GM12878 (cell line): Measurements from ENCODE around the gene INHA. TPM values are rescaled to one million over a fixed set of nuclear protein-coding genes. Genes with fewer than 3 reads are reported as not detected.

Experiments
- BHLHE40 ChIP-seq, 2 experiments: fragments of 450-650 bp in 1 of 2; IDR thresholded peaks; 2 replicates each; pipeline ENCODE4 v1.6.1; 2011 to 2017; ENCODE audit warnings: low read depth in 2 of 2, borderline replicate concordance in 1 of 2, improper control_type of control experiment in 1 of 2, low read length in 1 of 2, mild to moderate bottlenecking in 1 of 2
- CREM ChIP-seq: IDR thresholded peaks from 2 replicates; pipeline ENCODE4 v1.6.1; 2014; ENCODE audit warnings: antibody characterized with exemption, low read depth
- NFIC ChIP-seq: IDR thresholded peaks from 2 replicates; pipeline ENCODE4 v1.6.1; 2012; ENCODE audit warnings: low read depth, mild to moderate bottlenecking, inconsistent platforms, low read length, moderate library complexity
- NR2F1 ChIP-seq: fragments of 450-650 bp; conservative IDR thresholded peaks from 2 replicates; pipeline ENCODE4 v1.6.1; 2017; ENCODE audit warnings: mild to moderate bottlenecking
- POLR2AphosphoS5 ChIP-seq: IDR thresholded peaks from 2 replicates; pipeline ENCODE4 v1.6.1; 2011; ENCODE audit warnings: mild to moderate bottlenecking, low read length, inconsistent platforms
- TCF3 ChIP-seq: IDR thresholded peaks from 2 replicates; pipeline ENCODE4 v1.6.1; 2012; ENCODE audit warnings: low read depth, mild to moderate bottlenecking, low read length, borderline replicate concordance; ENCODE audit not compliant: insufficient read depth
- ZNF24 ChIP-seq: fragments of 450-650 bp; IDR thresholded peaks from 2 replicates; pipeline ENCODE4 v1.6.1; 2017; ENCODE audit warnings: antibody characterized with exemption, mild to moderate bottlenecking
- polyA plus RNA-seq, 11 experiments: library from polyadenylated mRNA; depleted of rRNA in 4 of 11; unstranded in 6 of 11; stranded (reverse) in 5 of 11; fragments of >200 nt; fragmentation: Nextera tagmentation in 4 of 11; fragmentation: Illumina TruSeq in 1 of 11; extraction: Ambion mirVana in 4 of 11; extraction: Trizol in 1 of 11; gene quantifications; 1 replicate in 1 of 11; 2 replicates in 10 of 11; pipeline versions ENCODE4 v1.2.1 to v1.2.3, GENCODE V29; 2011 to 2016; ENCODE audit warnings: inconsistent platforms in 2 of 11, missing spikeins in 2 of 11, low read depth in 1 of 11
- total RNA-seq, 4 experiments: library from RNA; depleted of rRNA in 3 of 4; stranded (reverse); fragments of >200 nt in 3 of 4; fragmentation: Illumina TruSeq in 1 of 4; extraction: Trizol in 1 of 4; gene quantifications; 2 replicates each; pipeline versions ENCODE4 v1.2.1 to v1.2.3, GENCODE V29; 2013 to 2021
- TF ChIP-seq, protein P1 (sequence below), 3 experiments: IDR thresholded peaks in 2 of 3; conservative IDR thresholded peaks in 1 of 3; 2 replicates each; pipeline ENCODE4 v1.5.1; 2011; ENCODE audit warnings: low read depth in 3 of 3, low read length in 3 of 3, mild to moderate bottlenecking in 3 of 3, control low read depth in 2 of 3, moderate library complexity in 2 of 3, inconsistent platforms in 1 of 3, mixed read lengths in 1 of 3; ENCODE audit not compliant: control insufficient read depth in 2 of 3, insufficient read depth in 1 of 3; ENCODE audit errors: extremely low read depth in 1 of 3
- TF ChIP-seq, protein P2 (sequence below): fragments of 150-350 bp; IDR thresholded peaks from 2 replicates; pipeline ENCODE4 v1.6.1; 2014; ENCODE audit warnings: mild to moderate bottlenecking, low read depth, low read length

Gene INHA
- total and polyA plus RNA-seq, 10 of the 15 experiments (the other 5 are each of a cell fraction or from before 2014, with no cell fraction given), result not detected

DNA sequence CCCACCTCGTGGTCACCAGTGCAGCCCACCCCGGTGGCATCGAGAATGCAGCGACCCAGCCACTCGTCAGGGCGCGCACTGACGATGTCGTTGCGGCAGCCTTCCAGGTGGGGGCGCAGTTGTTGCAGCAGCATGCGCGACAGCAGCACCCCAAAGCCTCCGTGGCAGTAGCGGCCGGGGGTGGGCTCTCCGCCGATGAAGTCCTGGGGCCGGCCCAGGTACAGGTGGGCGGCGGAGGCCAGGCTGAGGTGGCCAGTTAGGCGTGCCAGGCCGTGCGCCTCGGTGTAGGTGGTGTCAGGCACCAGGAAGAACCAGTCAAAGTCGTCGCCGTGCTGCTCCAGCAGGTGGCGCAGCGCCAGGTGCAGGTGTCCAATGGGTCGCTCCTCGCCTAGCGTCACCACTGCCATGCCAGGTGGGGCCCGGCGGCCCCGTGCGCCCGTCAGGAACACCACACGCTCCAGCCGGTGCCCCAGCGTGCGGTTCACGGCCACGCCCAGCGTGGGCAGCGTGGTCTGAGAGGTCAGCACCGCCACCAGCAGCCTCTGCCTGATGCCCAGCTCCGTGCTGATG, 30.4 kb upstream of the INHA start (continued):
- TF ChIP-seq, protein P1, sequence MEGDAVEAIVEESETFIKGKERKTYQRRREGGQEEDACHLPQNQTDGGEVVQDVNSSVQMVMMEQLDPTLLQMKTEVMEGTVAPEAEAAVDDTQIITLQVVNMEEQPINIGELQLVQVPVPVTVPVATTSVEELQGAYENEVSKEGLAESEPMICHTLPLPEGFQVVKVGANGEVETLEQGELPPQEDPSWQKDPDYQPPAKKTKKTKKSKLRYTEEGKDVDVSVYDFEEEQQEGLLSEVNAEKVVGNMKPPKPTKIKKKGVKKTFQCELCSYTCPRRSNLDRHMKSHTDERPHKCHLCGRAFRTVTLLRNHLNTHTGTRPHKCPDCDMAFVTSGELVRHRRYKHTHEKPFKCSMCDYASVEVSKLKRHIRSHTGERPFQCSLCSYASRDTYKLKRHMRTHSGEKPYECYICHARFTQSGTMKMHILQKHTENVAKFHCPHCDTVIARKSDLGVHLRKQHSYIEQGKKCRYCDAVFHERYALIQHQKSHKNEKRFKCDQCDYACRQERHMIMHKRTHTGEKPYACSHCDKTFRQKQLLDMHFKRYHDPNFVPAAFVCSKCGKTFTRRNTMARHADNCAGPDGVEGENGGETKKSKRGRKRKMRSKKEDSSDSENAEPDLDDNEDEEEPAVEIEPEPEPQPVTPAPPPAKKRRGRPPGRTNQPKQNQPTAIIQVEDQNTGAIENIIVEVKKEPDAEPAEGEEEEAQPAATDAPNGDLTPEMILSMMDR (IDR thresholded peaks at IDR 0.05 in 2 of 3, conservative IDR thresholded peaks at IDR 0.05 in 1 of 3; ENCODE audit: control insufficient read depth in 2 of 3, extremely low read depth in 1 of 3, insufficient read depth in 1 of 3, low read depth in 3 of 3, low read length in 3 of 3), result peak; percentile 52 to 97 (median 91)
- no peak for TF ChIP-seq POLR2AphosphoS5
- peak; percentile 96 for TF ChIP-seq TCF3
- TF ChIP-seq NR2F1, result peak; percentile 37; the same call in 1 of the 2 replicates
- TF ChIP-seq BHLHE40 (IDR thresholded peaks at IDR 0.05; ENCODE audit: borderline replicate concordance in 1 of 2, low read depth in 2 of 2, low read length in 1 of 2), result peak in 1 of 2 experiments; percentile 50; a peak in 1 of 4 replicates
- TF ChIP-seq NFIC, result no peak
- TF ChIP-seq ZNF24, result no peak
- TF ChIP-seq CREM, result peak; percentile 71
- TF ChIP-seq, protein P2, sequence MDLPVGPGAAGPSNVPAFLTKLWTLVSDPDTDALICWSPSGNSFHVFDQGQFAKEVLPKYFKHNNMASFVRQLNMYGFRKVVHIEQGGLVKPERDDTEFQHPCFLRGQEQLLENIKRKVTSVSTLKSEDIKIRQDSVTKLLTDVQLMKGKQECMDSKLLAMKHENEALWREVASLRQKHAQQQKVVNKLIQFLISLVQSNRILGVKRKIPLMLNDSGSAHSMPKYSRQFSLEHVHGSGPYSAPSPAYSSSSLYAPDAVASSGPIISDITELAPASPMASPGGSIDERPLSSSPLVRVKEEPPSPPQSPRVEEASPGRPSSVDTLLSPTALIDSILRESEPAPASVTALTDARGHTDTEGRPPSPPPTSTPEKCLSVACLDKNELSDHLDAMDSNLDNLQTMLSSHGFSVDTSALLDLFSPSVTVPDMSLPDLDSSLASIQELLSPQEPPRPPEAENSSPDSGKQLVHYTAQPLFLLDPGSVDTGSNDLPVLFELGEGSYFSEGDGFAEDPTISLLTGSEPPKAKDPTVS, result no peak
